ENCODE results near the gene MRPL54.

DNA sequence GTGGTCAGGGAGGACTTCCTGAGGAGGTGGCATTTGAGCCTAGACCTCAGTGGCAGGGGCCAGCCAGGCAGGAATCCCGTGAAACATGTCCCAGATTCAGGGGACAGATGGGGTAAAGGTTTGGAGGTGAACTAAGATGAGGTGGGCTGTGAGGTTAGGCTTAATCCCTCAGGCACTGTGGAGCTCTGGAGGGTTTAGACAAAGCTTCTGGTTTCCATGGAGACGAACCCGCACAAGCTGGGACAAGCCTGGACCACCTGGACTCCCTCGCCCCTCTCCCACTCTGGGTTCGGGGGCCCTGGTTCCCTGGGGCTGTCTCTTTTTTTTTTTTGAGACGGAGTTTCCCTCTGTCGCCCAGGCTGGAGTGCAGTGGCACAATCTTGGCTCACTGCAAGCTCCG is 38.6 kb upstream of the MRPL54 start:
- TF ChIP-seq, protein P1, sequence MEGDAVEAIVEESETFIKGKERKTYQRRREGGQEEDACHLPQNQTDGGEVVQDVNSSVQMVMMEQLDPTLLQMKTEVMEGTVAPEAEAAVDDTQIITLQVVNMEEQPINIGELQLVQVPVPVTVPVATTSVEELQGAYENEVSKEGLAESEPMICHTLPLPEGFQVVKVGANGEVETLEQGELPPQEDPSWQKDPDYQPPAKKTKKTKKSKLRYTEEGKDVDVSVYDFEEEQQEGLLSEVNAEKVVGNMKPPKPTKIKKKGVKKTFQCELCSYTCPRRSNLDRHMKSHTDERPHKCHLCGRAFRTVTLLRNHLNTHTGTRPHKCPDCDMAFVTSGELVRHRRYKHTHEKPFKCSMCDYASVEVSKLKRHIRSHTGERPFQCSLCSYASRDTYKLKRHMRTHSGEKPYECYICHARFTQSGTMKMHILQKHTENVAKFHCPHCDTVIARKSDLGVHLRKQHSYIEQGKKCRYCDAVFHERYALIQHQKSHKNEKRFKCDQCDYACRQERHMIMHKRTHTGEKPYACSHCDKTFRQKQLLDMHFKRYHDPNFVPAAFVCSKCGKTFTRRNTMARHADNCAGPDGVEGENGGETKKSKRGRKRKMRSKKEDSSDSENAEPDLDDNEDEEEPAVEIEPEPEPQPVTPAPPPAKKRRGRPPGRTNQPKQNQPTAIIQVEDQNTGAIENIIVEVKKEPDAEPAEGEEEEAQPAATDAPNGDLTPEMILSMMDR (optimal IDR thresholded peaks at IDR 0.05 in 1 of 3, IDR thresholded peaks at IDR 0.05 in 1 of 3, conservative IDR thresholded peaks at IDR 0.05 in 1 of 3; ENCODE audit: extremely low read depth in 1 of 3, insufficient read depth in 2 of 3, low read length in 3 of 3): no peak
- no peak for TF ChIP-seq EZH2 (IDR thresholded peaks at IDR 0.05; ENCODE audit: low read length)

All from keratinocyte (primary cell).